Activated CD8-positive, alpha-beta memory T cell treated with anti-CD3 and anti-CD28 coated beads, Interleukin-2, amount 10 ng/mL, durations not matched to agents 7 days and 5 days (primary cell): ENCODE measurements around the gene GNG12. TPM values are rescaled to one million over a fixed set of nuclear protein-coding genes. Genes with fewer than 3 reads are reported as not detected.

Source experiments
- ATAC-seq: fragments of 150-1000 bp; cut with Tn5 transposase; one replicate; pipeline ENCODE4 v1.10.0; 2021; ENCODE audit warnings: moderate library complexity
- CTCF ChIA-PET: fragments of 350-600 bp; sonication (Branson Sonifier 250); formaldehyde crosslinking; loops from one replicate; lab custom pipeline; 2021; ENCODE audit warnings: antibody characterized with exemption; lab: Charles Lee
- DNase-seq: peaks from one replicate; pipeline ENCODE4 v3.0.0-alpha.2; 2020
- H3K27ac Mint-ChIP-seq: one replicate; pipeline ENCODE4 v1.8.0; 2021; ENCODE audit warnings: mild to moderate bottlenecking, mixed read lengths
- H3K27me3 Mint-ChIP-seq: one replicate; pipeline ENCODE4 v1.8.0; 2021; ENCODE audit warnings: mixed read lengths
- H3K36me3 Mint-ChIP-seq: one replicate; pipeline ENCODE4 v1.8.0; 2021; ENCODE audit warnings: mild to moderate bottlenecking, mixed read lengths
- H3K4me1 Mint-ChIP-seq: one replicate; pipeline ENCODE4 v1.8.0; 2021; ENCODE audit warnings: mixed read lengths
- H3K4me3 Mint-ChIP-seq: one replicate; pipeline ENCODE4 v1.8.0; 2021; ENCODE audit warnings: mild to moderate bottlenecking, moderate library complexity, mixed read lengths
- H3K9me3 Mint-ChIP-seq: one replicate; pipeline ENCODE4 v1.8.0; 2022; ENCODE audit warnings: low read depth, mixed read lengths
- total RNA-seq, 2 experiments: library from RNA; stranded (reverse); gene quantifications; one replicate each; pipeline ENCODE4 v1.2.3, GENCODE V29; 2021

GNG12 gene
- total RNA-seq, 2 experiments from 2014 or later, result 0.33 TPM; not detected in 1

- CTCF ChIA-PET, result interaction anchor here (1.4 kb wide), 1 partner anchor 9 kb away, joined by 3 read pairs; no protein-coding TSS in a partner anchor
- no peak for DNase-seq
- no peak overlapping the region for H3K27ac Mint-ChIP-seq
- no peak overlapping the region for H3K4me3 Mint-ChIP-seq
- peaks cover 1% of the 10 kb centered on the region for H3K36me3 Mint-ChIP-seq
- no peaks in the 10 kb centered on the region for H3K27me3 Mint-ChIP-seq
- H3K4me1 Mint-ChIP-seq, result peaks cover 3% of the 10 kb centered on the region
- ATAC-seq, result no peak
- no peaks in the 10 kb centered on the region for H3K9me3 Mint-ChIP-seq
Measured at GRCh38 chr1:67721112-67721511, 112.2 kb downstream of the GNG12 start.

- H3K27ac Mint-ChIP-seq, result no peak overlapping the region
- H3K36me3 Mint-ChIP-seq, result no peaks in the 10 kb centered on the region
- no peak overlapping the region for H3K4me3 Mint-ChIP-seq
- DNase-seq, result no peak
- CTCF ChIA-PET, result no interaction called here
- no peak for ATAC-seq
- H3K4me1 Mint-ChIP-seq, result no peaks in the 10 kb centered on the region
- no peaks in the 10 kb centered on the region for H3K9me3 Mint-ChIP-seq
- no peaks in the 10 kb centered on the region for H3K27me3 Mint-ChIP-seq
Measured at GRCh38 chr1:67719329-67720196, 113.7 kb downstream of the GNG12 start.

GRCh38 chr1:67717876-67718275, 115.4 kb downstream of the GNG12 start:
- H3K4me1 Mint-ChIP-seq, result no peaks in the 10 kb centered on the region
- CTCF ChIA-PET, result no interaction called here
- no peak overlapping the region for H3K27ac Mint-ChIP-seq
- no peak for ATAC-seq
- H3K4me3 Mint-ChIP-seq, result no peak overlapping the region
- no peaks in the 10 kb centered on the region for H3K27me3 Mint-ChIP-seq
- H3K9me3 Mint-ChIP-seq, result no peaks in the 10 kb centered on the region
- no peak for DNase-seq
- no peaks in the 10 kb centered on the region for H3K36me3 Mint-ChIP-seq

- Mint-ChIP-seq H3K27ac (no peak overlapping the region), H3K9me3 (no peaks in the 10 kb centered on the region), H3K4me3 (no peak overlapping the region), H3K27me3 (no peaks in the 10 kb centered on the region), H3K36me3 (no peaks in the 10 kb centered on the region), H3K4me1 (peaks cover 1% of the 10 kb centered on the region)
- CTCF ChIA-PET, result no interaction called here
- no peak for DNase-seq
- ATAC-seq, result no peak
Measured at GRCh38 chr1:67716800-67717199, 116.5 kb downstream of the GNG12 start.

- CTCF ChIA-PET, result interaction anchor here (1.0 to 1.8 kb wide), 2 partner anchors 14 to 44 kb away, joined by 3 to 5 read pairs; no protein-coding TSS in a partner anchor
- H3K4me3 Mint-ChIP-seq, result no peak overlapping the region
- ATAC-seq, result no peak
- DNase-seq, result no peak
- H3K36me3 Mint-ChIP-seq, result no peaks in the 10 kb centered on the region
- H3K27me3 Mint-ChIP-seq, result no peaks in the 10 kb centered on the region
- no peak overlapping the region for H3K27ac Mint-ChIP-seq
- peaks cover 8% of the 10 kb centered on the region for H3K4me1 Mint-ChIP-seq
- no peaks in the 10 kb centered on the region for H3K9me3 Mint-ChIP-seq
Measured at GRCh38 chr1:67715819-67716218, 117.4 kb downstream of the GNG12 start.

GRCh38 chr1:67713057-67713846, 120.0 kb downstream of the GNG12 start:
- no peak for ATAC-seq
- Mint-ChIP-seq H3K4me1 (peaks cover 8% of the 10 kb centered on the region), H3K27ac (no peak overlapping the region), H3K27me3 (no peaks in the 10 kb centered on the region), H3K36me3 (no peaks in the 10 kb centered on the region), H3K9me3 (no peaks in the 10 kb centered on the region), H3K4me3 (no peak overlapping the region)
- CTCF ChIA-PET, result no interaction called here
- DNase-seq, result no peak

GRCh38 chr1:67711855-67712212, 121.4 kb downstream of the GNG12 start:
- peaks cover 8% of the 10 kb centered on the region for H3K4me1 Mint-ChIP-seq
- no peak overlapping the region for H3K27ac Mint-ChIP-seq
- CTCF ChIA-PET, result interaction anchor here (0.6 kb wide), 1 partner anchor 232 kb away, joined by 4 read pairs; no protein-coding TSS in a partner anchor
- no peaks in the 10 kb centered on the region for H3K27me3 Mint-ChIP-seq
- no peak for ATAC-seq
- no peak overlapping the region for H3K4me3 Mint-ChIP-seq
- no peaks in the 10 kb centered on the region for H3K9me3 Mint-ChIP-seq
- no peaks in the 10 kb centered on the region for H3K36me3 Mint-ChIP-seq
- no peak for DNase-seq

GRCh38 chr1:67711158-67711854, 122.0 kb downstream of the GNG12 start:
- Mint-ChIP-seq H3K9me3 (no peaks in the 10 kb centered on the region), H3K27me3 (no peaks in the 10 kb centered on the region)
- CTCF ChIA-PET, result interaction anchor here (0.6 kb wide), 1 partner anchor 231 kb away, joined by 4 read pairs; no protein-coding TSS in a partner anchor

GRCh38 chr1:67710417-67710816, 122.8 kb downstream of the GNG12 start:
- H3K27ac Mint-ChIP-seq, result no peak overlapping the region
- peaks cover 8% of the 10 kb centered on the region for H3K4me1 Mint-ChIP-seq
- no peaks in the 10 kb centered on the region for H3K27me3 Mint-ChIP-seq
- no peak overlapping the region for H3K4me3 Mint-ChIP-seq
- CTCF ChIA-PET, result no interaction called here
- ATAC-seq (no peak), DNase-seq (no peak)
- H3K36me3 Mint-ChIP-seq, result no peaks in the 10 kb centered on the region
- no peaks in the 10 kb centered on the region for H3K9me3 Mint-ChIP-seq

More at GRCh38 chr1:67711158-67711854, 122.0 kb downstream of the GNG12 start:
- Mint-ChIP-seq H3K4me3 (no peak overlapping the region), H3K27ac (no peak overlapping the region), H3K36me3 (no peaks in the 10 kb centered on the region), H3K4me1 (peaks cover 8% of the 10 kb centered on the region)
- no peak for DNase-seq
- ATAC-seq, result no peak

- H3K4me3 Mint-ChIP-seq, result no peak overlapping the region
- no peaks in the 10 kb centered on the region for H3K36me3 Mint-ChIP-seq
- CTCF ChIA-PET, result no interaction called here
- H3K4me1 Mint-ChIP-seq, result peaks cover 8% of the 10 kb centered on the region
- DNase-seq (no peak), ATAC-seq (no peak)
- no peaks in the 10 kb centered on the region for H3K27me3 Mint-ChIP-seq
- H3K27ac Mint-ChIP-seq, result no peak overlapping the region
- no peaks in the 10 kb centered on the region for H3K9me3 Mint-ChIP-seq
Measured at GRCh38 chr1:67708606-67709005, 124.7 kb downstream of the GNG12 start.

GRCh38 chr1:67705735-67706453, 127.4 kb downstream of the GNG12 start:
- H3K4me1 Mint-ChIP-seq, result no peaks in the 10 kb centered on the region
- CTCF ChIA-PET, result no interaction called here
- no peak overlapping the region for H3K27ac Mint-ChIP-seq
- H3K4me3 Mint-ChIP-seq, result no peak overlapping the region
- no peaks in the 10 kb centered on the region for H3K36me3 Mint-ChIP-seq
- DNase-seq, result no peak
- no peaks in the 10 kb centered on the region for H3K9me3 Mint-ChIP-seq
- H3K27me3 Mint-ChIP-seq, result no peaks in the 10 kb centered on the region
- ATAC-seq, result no peak

GRCh38 chr1:67704351-67704750, 128.9 kb downstream of the GNG12 start:
- no peak overlapping the region for H3K27ac Mint-ChIP-seq
- no peak for DNase-seq
- no peaks in the 10 kb centered on the region for H3K4me1 Mint-ChIP-seq
- H3K9me3 Mint-ChIP-seq, result no peaks in the 10 kb centered on the region
- H3K36me3 Mint-ChIP-seq, result no peaks in the 10 kb centered on the region
- H3K4me3 Mint-ChIP-seq, result no peak overlapping the region
- H3K27me3 Mint-ChIP-seq, result no peaks in the 10 kb centered on the region
- CTCF ChIA-PET, result no interaction called here
- no peak for ATAC-seq

- H3K9me3 Mint-ChIP-seq, result no peaks in the 10 kb centered on the region
- no peaks in the 10 kb centered on the region for H3K36me3 Mint-ChIP-seq
- H3K27ac Mint-ChIP-seq, result no peak overlapping the region
- CTCF ChIA-PET, result interaction anchor here (0.9 kb wide), 1 partner anchor 14 kb away, joined by 3 read pairs; no protein-coding TSS in a partner anchor
- no peaks in the 10 kb centered on the region for H3K27me3 Mint-ChIP-seq
- ATAC-seq (no peak), DNase-seq (no peak)
- no peaks in the 10 kb centered on the region for H3K4me1 Mint-ChIP-seq
- no peak overlapping the region for H3K4me3 Mint-ChIP-seq
Measured at GRCh38 chr1:67701876-67702275, 131.4 kb downstream of the GNG12 start.
